GM18870 (cell line): ENCODE results near the gene SULT4A1.
A peak's percentile ranks its signal among the peaks of the same experiment; 100 is the strongest.

Experiments used
- ATAC-seq: cut with Tn5 transposase; IDR thresholded peaks from one replicate; pipeline ENCODE4 v1.9.1; 2021; ENCODE audit warnings: moderate library complexity; ENCODE audit not compliant: unreplicated experiment

The SULT4A1 gene

DNA sequence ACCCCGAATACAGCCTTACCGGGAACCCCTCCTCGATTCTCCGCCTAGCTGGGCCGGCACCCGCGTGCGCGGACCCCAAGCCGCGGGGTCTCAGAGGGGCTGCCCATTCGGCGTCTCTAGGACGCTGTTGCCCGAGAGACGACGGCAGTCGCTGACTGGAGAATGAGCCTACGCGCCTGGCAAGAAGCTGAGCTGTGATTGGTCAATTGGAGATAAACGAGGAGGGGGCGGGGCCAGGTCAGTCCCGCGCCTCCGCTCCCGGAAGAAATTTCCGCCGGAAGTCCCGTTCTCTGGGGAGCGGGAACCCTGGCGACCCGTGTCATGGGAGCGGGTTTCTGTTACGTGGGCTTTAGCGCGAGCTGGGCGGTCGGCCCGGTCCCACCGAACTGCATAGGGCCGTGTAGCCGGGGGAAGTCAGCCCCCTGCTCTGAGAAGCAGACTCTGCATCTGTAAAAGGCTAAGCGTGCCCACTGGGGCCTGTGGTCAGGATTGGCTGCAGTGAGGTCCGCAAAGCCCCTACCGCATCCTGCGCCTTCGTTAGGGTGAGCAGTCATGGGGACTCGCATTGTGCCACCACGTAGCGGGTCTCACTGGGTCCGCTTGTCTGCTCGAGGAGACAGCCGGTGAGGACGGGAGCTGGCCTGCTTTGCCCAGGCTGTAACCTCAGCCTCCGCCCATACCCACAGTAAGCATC, 50.0 kb downstream of the SULT4A1 start, which contains the start of gene EFCAB6:
TSS of gene EFCAB6 (minus strand) at position 157 of the 694 bp plus-strand sequence. CDS start 29,987 bp downstream, outside the sequence.
- peak; percentile 57 for ATAC-seq

DNA sequence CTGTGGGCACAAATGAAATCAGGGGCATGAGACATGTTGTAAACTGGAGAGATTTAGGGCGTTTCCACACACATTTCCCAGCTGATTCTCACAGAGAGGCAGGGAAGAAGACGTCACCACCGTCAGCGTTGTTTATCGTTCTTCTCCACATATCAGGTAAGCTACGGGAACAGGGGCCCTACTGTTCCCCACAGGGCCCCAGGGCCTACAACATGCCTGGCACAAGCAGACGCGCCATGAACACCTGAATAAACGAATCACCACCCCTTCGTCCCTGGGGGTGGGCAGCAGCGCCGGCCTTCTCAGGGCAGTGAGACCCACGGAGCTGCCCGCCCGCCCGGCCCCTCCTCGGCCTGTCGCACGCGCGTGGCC, 50.5 kb downstream of the SULT4A1 start:
- no peak for ATAC-seq

GRCh38 chr22:43802897-43803495, 59.3 kb downstream of the SULT4A1 start:
- ATAC-seq, result no peak

DNA sequence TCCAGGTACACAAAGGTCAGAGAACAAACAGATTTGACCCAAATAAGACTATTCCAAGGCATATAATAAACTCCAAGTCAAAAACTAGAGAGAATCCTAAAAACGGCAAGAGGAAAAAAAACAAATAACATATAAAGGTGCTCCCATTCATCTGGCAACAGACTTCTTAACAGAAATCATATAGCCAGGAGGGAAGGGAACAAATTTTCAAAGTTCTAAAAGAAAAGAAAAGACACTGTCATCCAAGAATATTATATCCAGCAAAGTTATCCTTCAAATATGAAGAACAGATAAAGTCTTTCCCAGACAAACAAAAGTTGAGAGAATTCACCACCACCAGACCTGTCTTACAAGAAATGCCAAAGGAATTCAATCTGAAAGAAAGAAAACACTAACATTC, 61.3 kb downstream of the SULT4A1 start:
- no peak for ATAC-seq

DNA sequence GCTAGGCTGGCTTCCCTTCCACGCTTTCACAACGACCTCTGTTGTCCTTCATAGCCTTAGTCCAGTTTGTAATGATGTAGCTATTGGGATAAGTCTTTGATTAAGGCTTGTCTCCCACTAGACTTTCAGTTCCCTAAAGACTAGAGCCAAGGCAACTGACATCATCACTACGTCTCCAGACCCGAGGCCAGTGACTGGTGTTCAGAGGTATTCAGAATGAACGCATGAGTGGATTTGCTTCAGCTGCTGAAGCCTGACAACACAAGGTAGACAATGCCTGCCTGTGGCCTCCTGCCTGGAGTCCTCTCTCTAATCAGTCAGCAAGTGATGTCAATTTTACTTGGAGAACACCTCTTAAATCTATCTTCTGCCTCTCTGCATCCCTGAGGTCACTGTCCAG, 63.8 kb downstream of the SULT4A1 start:
- peak; percentile 60 for ATAC-seq

DNA sequence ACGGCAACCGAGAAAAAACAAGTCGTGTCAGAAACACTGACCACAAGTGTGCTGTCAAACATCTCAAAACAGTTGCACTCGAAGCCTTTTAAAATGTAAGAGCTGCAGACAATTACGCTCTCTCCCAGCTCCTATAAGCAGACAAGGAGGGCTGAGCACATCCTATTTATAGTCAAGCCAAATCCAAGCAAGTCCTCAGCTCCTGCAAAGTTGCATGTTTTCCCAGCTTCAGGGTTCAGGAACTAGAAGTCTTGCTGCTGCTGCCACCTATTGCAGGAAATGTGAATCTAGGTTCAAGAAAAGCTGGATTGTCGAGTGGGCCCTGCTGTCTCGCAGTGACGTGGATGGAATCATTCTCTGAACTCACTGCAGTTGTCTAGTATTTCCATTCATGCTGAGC, 65.7 kb downstream of the SULT4A1 start:
- no peak for ATAC-seq

DNA sequence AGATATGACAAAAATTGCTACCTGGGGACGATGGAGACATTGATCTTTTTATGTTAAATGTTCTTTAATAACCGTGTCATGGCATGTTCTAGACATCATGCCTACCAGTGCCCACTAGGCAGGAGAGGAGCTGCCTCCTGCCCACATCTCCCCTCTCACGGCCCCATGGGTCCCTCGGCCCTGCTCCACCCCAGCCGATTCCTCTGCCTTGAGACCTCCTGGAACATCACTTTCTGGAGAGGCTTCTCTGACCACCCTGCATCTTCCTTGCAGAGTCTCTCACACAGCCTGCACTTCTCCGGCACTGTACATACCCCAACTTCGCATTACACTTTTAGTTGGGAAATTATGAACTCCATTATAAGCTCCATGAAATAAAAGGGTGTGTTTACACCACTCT, 67.0 kb downstream of the SULT4A1 start:
- no peak for ATAC-seq

DNA sequence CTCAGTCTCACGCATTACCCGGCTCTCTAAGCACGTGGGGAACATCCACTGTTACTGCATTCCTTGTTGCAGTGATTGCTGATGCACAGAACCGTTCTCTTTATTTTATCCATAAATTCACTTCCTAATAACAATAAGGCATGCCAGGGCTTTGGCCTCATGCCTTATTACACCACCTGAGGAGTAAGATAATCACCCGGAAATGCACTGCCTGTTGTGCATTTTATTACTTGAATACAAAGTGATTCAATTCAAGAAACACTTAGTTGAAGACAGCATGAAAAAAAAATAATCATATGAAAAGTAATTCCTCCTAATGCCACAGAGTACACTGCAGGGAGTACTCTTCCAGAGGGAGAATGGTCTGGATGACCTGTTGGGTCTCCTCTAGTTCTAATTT, 69.4 kb downstream of the SULT4A1 start:
- no peak for ATAC-seq

DNA sequence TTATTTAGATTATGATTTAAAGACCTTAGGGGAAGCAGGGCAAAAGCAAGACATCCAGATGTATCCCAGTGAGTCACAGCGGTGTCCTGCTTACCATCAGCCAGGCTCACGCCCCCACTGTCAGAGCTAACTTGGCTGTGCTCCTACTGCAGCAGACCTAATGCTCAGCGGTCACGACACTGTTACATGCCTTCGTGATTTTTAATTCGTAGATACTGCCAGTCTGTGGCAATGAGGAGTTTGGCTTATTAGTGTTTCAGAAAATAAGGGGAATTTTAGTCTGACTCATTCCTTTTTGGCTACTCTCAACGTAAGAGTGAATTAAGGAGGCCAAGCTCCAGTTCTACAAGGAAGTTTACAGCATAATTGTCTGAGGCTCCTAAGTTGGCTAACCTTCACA, 72.9 kb downstream of the SULT4A1 start:
- no peak for ATAC-seq

- no peak for ATAC-seq
Observed at GRCh38 chr22:43783777-43784176, 78.5 kb downstream of the SULT4A1 start.

DNA sequence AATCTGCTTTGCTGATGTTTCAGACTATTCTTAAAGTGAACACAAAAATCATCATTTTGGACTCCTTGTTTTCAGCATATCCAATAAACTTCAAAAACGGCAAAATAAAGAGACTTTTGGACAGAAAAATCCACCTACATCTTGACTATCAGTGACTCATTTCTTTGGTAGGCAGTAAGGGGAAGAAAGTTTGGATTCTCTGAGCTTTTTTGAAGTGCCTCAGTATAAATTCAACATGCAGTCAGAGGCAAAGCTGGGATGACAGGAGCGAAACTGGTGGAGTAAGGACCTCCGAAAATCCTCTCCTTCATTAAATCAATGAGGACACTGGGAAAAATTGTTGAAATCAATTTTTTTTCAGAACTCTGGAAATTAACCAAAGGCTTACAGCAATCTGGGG, 79.9 kb downstream of the SULT4A1 start:
- ATAC-seq, result no peak

DNA sequence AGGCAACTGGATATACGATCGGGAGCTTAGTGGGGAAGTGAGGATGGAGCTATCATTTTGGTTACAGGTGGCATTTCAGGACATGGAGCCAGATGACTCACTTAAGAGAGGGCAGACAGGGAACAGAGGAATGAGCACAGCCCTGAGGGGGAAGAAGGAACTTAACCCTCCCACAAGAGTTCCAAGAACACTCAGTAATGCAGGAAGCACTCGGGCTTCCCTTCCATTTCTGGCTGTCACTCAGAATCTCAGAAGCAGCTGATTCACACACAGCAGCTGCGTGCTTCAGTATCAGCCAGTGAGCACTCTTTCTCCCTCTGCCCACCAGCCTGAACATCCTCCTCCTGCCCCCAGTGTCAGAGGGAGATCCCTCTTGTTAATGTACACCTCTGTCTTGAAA, 85.0 kb downstream of the SULT4A1 start:
- no peak for ATAC-seq

GRCh38 chr22:43776081-43776670, 86.1 kb downstream of the SULT4A1 start:
- ATAC-seq, result no peak
